Measurements from ENCODE around the gene HLF.

The HLF gene

GRCh38 chr17:55321427-55322060, 56.8 kb downstream of the HLF start:
- no peak for DNase-seq
- no peaks in the 10 kb centered on the region for H3K9me3 ChIP-seq (replicated peaks; ENCODE audit: insufficient read depth, low read length)
- H3K9me2 ChIP-seq (replicated peaks; ENCODE audit: insufficient read depth, low read length): no peaks in the 10 kb centered on the region
- no peaks in the 10 kb centered on the region for H3F3A ChIP-seq (ENCODE audit: insufficient read depth, low read length)
- no peak for TF ChIP-seq EZH2phosphoT487 (IDR thresholded peaks at IDR 0.05; ENCODE audit: low read length)
- no peak for TF ChIP-seq CTCF (IDR thresholded peaks at IDR 0.05; ENCODE audit: low read length)
- TF ChIP-seq EZH2 (optimal IDR thresholded peaks at IDR 0.05; ENCODE audit: low read depth, low read length): no peak
- no peaks in the 10 kb centered on the region for H3K27me3 ChIP-seq (replicated peaks; ENCODE audit: insufficient read depth, low read length)
- H3K4me2 ChIP-seq (ENCODE audit: low read depth, low read length): no peak overlapping the region
- no peaks in the 10 kb centered on the region for H3K36me3 ChIP-seq (replicated peaks; ENCODE audit: insufficient read depth, low read length)
- no peak overlapping the region for H2AFZ ChIP-seq (ENCODE audit: low read length)
- no peaks in the 10 kb centered on the region for H3K79me2 ChIP-seq (ENCODE audit: low read length)
- H3K9ac ChIP-seq (ENCODE audit: low read length): no peak overlapping the region
- H4K20me1 ChIP-seq (ENCODE audit: insufficient read depth, low read length): no peaks in the 10 kb centered on the region
- H3K4me1 ChIP-seq (ENCODE audit: low read length): no peaks in the 10 kb centered on the region
- no peak overlapping the region for H3K27ac ChIP-seq (ENCODE audit: low read length)
- no peak overlapping the region for H3K4me3 ChIP-seq (ENCODE audit: low read length)

- H4K20me1 ChIP-seq (ENCODE audit: insufficient read depth, low read length): no peaks in the 10 kb centered on the region
- H3K9me2 ChIP-seq (replicated peaks; ENCODE audit: insufficient read depth, low read length): no peaks in the 10 kb centered on the region
- H3K9me3 ChIP-seq (replicated peaks; ENCODE audit: insufficient read depth, low read length): no peaks in the 10 kb centered on the region
- H3K4me2 ChIP-seq (ENCODE audit: low read depth, low read length): no peak overlapping the region
- H3K79me2 ChIP-seq (ENCODE audit: low read length): no peaks in the 10 kb centered on the region
- H3K27me3 ChIP-seq (replicated peaks; ENCODE audit: insufficient read depth, low read length): no peaks in the 10 kb centered on the region
- H3K4me3 ChIP-seq (ENCODE audit: low read length): no peak overlapping the region
- H3F3A ChIP-seq (ENCODE audit: insufficient read depth, low read length): no peaks in the 10 kb centered on the region
- no peaks in the 10 kb centered on the region for H3K36me3 ChIP-seq (replicated peaks; ENCODE audit: insufficient read depth, low read length)
- no peak overlapping the region for H2AFZ ChIP-seq (ENCODE audit: low read length)
- TF ChIP-seq CTCF (IDR thresholded peaks at IDR 0.05; ENCODE audit: low read length): no peak
- no peak for TF ChIP-seq EZH2 (optimal IDR thresholded peaks at IDR 0.05; ENCODE audit: low read depth, low read length)
- no peak for TF ChIP-seq EZH2phosphoT487 (IDR thresholded peaks at IDR 0.05; ENCODE audit: low read length)
- no peak overlapping the region for H3K9ac ChIP-seq (ENCODE audit: low read length)
- H3K4me1 ChIP-seq (ENCODE audit: low read length): no peaks in the 10 kb centered on the region
- no peak overlapping the region for H3K27ac ChIP-seq (ENCODE audit: low read length)
- DNase-seq: no peak
Observed at GRCh38 chr17:55322453-55322985, 57.8 kb downstream of the HLF start.

- no peaks in the 10 kb centered on the region for H3F3A ChIP-seq (ENCODE audit: insufficient read depth, low read length)
- no peaks in the 10 kb centered on the region for H3K9me2 ChIP-seq (replicated peaks; ENCODE audit: insufficient read depth, low read length)
- H2AFZ ChIP-seq (ENCODE audit: low read length): no peak overlapping the region
- no peaks in the 10 kb centered on the region for H3K27me3 ChIP-seq (replicated peaks; ENCODE audit: insufficient read depth, low read length)
- H3K9me3 ChIP-seq (replicated peaks; ENCODE audit: insufficient read depth, low read length): no peaks in the 10 kb centered on the region
- H3K4me2 ChIP-seq (ENCODE audit: low read depth, low read length): no peak overlapping the region
- H3K27ac ChIP-seq (ENCODE audit: low read length): no peak overlapping the region
- no peaks in the 10 kb centered on the region for H3K4me1 ChIP-seq (ENCODE audit: low read length)
- no peaks in the 10 kb centered on the region for H3K79me2 ChIP-seq (ENCODE audit: low read length)
- H3K9ac ChIP-seq (ENCODE audit: low read length): no peak overlapping the region
- H3K4me3 ChIP-seq (ENCODE audit: low read length): no peak overlapping the region
- TF ChIP-seq CTCF (IDR thresholded peaks at IDR 0.05; ENCODE audit: low read length): no peak
- TF ChIP-seq EZH2phosphoT487 (IDR thresholded peaks at IDR 0.05; ENCODE audit: low read length): no peak
- no peak for TF ChIP-seq EZH2 (optimal IDR thresholded peaks at IDR 0.05; ENCODE audit: low read depth, low read length)
- no peaks in the 10 kb centered on the region for H3K36me3 ChIP-seq (replicated peaks; ENCODE audit: insufficient read depth, low read length)
- no peak for DNase-seq
- no peaks in the 10 kb centered on the region for H4K20me1 ChIP-seq (ENCODE audit: insufficient read depth, low read length)
Observed at GRCh38 chr17:55323518-55324295, 58.9 kb downstream of the HLF start.

Data from MM.1S (cell line).